CD4-positive, alpha-beta T cell treated with Interferon gamma for 1 hour (primary cell): Measurements from ENCODE around the gene XXYLT1.
A peak's percentile ranks its signal among the peaks of the same experiment; 100 is the strongest.

Source experiments
- DNase-seq: peaks from one replicate; pipeline ENCODE4 v3.0.0-alpha.2; 2020

XXYLT1 gene

GRCh38 chr3:195148549-195148948 is 122.4 kb downstream of the XXYLT1 start:
- DNase-seq, result no peak

GRCh38 chr3:195147649-195148080 is 123.3 kb downstream of the XXYLT1 start:
- DNase-seq, result peak; percentile 42

GRCh38 chr3:195146131-195146530 is 124.8 kb downstream of the XXYLT1 start:
- DNase-seq, result no peak

GRCh38 chr3:195145579-195145978 is 125.4 kb downstream of the XXYLT1 start:
- DNase-seq, result no peak

DNA sequence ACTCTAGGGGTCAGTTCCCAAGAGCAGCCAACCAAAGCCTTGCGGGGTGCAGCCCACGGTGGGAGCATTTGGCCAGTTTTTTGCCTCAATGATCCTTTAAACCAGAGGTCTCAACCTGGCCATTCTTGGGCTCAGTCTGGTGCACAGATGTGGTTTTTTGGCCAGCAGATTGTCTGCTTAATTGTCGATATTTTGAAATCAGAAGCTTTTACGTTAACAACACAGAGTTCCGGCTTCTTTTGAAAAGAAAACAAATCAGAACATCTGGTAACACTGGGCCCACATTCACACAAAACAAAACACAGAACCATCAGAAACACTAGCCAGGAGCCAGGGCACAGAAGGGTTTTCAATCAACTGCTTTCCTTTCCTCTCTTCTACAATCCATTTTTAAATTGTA is 127.7 kb downstream of the XXYLT1 start:
- DNase-seq, result no peak

GRCh38 chr3:195142519-195142918 is 128.4 kb downstream of the XXYLT1 start:
- DNase-seq, result no peak

DNA sequence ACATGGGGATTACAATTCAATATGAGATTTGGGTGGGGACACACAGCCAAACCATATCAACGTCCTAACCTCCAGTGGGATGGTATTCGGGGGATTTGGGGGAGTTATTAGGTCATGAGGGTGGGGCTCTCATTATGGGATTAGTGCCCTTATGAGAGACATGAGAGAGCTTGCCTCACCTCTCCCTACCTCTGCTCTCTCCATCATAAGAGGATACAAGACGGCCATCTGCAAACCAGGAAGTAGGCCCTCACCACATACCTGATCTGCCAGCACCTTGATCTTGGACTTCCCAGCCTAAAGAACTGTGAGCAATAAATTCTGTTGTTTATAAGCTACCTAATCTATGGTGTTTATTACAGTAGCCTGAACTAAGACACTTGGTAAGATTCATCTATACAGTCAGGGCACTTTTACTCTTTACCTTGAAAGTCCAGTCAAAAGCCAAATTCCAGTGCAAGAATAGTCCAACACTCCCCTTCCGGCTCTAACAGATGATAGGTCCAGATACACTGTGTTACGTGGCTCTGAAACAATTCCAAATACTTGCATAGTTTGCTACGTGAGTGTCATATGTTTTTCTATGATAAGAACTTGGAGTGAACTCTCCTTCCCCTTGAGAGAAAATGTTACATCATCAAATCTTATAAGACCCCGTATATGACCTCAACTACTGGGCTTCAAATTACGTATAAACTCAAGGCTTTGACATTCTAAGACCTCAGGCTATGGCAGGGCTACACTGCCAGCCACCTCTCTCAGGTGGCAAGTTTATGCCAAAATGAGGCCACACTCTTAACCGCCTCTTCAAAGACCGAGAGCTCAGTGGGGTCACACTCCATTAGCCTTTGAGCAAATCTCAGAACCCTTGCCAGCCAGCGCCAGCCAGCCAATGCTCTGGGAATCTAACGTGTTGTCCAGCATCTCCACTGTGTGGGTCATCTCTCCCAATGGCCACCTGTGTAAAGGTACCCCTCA is 129.9 kb downstream of the XXYLT1 start:
- DNase-seq, result no peak

GRCh38 chr3:195140410-195140809 is 130.5 kb downstream of the XXYLT1 start:
- DNase-seq, result no peak

DNA sequence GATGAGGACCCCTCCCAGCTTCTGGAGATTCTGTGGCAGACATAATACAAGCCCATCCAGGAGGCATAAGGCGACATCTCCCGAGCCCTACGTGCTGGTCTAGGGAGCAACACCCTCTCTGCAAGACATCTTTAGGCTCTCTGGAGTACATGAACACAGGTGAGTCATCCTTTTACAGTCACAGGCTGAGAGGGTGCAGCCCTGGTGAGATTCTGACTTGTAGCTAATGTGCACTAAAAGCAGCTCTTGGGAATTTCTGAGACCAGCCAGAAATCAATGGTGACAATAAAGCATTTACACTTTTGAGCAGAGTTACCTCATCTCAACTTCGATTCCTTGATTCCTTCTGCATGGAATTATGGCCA is 131.1 kb downstream of the XXYLT1 start:
- no peak for DNase-seq

DNA sequence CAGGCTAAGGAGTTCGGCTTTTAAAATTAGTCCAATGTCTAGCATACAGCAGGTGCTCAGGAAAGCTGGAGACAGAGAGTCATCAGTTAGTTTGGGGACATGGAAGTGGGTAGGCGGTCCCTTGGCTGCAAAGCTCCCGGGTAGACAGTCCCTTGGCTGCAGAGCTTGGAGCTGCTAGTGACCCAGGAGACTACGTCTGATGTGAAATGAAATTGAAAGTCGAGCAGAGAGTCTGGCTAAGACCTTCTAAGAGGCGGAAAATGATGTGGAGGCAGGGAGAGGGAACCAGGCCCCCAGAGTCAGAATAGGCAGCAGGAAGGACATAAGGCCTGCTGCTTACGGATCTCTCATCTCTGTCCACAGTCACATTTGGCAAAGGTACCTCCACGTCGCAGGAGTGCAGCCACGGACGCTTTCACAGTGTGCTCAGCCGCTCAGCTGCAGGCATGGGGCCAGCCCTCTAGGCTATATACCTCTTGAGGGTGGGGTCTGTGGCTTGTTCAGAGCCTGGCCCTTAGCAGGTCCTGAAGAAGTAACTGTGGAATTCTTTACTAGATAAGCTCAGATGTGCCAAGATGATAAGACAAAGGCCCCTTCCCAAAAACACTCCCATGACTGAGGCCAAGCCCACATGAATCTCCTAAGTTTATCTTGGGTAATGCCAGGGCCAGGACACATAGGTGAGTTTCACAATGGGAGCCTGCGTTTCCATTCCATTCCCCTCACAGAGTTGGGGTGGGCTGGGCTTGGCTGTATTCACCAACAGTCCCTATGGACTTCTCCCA is 131.7 kb downstream of the XXYLT1 start:
- DNase-seq, result no peak

GRCh38 chr3:195137638-195138588 is 133.0 kb downstream of the XXYLT1 start:
- DNase-seq, result no peak

- DNase-seq, result no peak
Measured at GRCh38 chr3:195135917-195136316, 135.0 kb downstream of the XXYLT1 start.

GRCh38 chr3:195134431-195134830 is 136.5 kb downstream of the XXYLT1 start:
- DNase-seq, result no peak

DNA sequence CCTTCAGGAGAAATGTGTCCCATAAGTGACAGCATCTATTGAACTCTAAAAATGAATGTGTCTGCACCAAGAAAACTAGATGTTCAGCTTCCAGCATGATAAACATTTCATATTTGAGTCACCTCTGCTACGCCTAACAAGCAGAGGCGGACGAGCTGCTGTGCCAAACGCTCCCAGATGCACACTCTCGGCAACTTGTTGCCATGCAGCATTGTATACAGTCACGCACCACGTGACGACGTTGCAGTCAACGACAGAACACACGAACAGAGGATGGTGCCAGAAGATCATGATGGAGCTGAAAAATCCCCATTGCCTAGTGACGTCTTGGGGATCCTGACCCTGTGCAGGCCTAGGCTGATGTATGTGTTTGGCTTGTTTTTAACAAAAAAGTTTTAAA is 137.5 kb downstream of the XXYLT1 start:
- DNase-seq, result peak; percentile 64

DNA sequence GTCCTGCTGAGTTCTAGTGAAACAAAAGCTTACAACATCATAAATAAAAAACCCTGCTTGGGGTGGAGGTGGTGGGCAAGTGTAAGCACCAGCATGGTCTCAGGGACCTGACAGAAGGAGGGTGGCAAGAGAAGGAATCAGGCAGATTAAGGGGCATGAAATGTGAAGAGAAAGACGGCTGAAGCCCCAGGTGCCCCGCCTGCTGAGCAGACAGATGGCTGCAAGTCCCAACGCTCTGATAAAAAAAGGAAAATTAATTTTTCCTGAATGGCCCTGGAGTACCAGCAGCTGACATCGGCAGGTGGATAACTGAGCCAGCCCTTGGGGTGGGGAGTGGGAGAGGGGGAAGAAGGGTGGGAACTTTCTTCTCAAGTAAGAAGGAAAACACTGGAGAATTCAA is 137.9 kb downstream of the XXYLT1 start:
- DNase-seq, result no peak

GRCh38 chr3:195131176-195131575 is 139.8 kb downstream of the XXYLT1 start:
- no peak for DNase-seq

DNA sequence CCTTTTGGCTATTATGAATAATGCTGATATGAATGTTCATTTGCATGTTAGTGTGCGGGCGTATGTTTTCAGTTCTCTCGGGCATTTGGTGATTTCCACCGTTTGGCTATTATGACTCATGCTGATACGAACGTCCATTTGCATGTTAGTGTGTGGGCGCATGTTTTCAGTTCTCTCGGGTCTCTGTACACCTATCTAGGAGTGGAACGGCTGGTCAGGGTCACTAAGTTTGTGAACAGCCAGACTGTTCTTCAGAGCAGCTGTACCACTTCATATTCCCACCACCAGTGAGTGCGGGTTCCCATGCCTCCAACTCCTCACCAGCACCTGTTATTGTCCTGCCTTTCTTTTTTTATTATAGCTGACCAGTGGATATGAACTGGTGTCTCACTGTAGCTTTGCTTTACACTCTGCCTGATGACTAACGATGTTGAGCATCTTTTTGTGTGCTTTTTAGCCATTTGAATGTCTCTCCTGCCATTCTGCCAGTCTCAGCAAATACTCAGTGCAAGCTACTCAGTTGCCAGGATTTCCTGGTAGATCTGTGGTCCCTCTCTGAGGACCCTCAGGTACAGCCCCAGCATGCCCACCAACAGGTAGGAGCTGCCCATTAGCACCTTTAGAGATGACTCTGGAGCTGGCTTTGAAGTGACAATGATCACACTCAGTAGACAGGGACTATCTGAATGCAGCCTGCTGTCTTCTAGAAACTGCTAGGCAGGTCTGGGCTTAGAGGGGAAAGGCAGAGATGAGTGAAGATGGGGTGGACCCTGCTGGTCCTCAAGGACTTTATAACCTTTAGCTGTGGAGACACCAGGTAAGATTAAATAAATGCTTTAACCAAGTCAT is 141.1 kb downstream of the XXYLT1 start:
- peak; percentile 40 for DNase-seq

DNA sequence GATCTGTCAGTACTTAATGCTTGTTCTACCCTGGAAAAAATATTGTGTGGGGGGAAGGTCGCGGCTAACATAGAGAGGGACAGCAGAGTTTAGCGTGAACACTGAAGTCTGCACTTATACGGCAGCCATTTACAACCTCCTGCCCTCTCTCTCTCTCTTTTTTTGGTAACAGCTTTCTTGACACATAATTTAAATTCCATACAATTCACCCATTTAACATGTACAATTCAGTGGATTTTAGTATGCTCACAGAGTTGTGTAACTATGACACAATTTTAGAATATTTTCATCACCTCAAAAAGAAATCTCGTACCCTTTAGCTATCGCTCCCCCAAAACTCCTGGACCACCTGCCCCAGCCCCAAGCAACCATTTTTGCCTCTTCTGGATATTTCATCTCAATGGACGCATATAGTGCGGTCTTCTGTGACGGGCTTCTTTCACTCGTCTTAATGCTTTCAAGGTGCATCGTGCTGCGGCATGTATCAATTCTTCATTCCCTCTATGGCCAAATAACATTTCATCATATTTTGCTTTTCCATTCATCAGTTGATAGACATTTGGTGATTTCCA is 141.8 kb downstream of the XXYLT1 start:
- DNase-seq, result no peak

GRCh38 chr3:195128255-195129071 is 142.5 kb downstream of the XXYLT1 start:
- DNase-seq, result no peak

DNA sequence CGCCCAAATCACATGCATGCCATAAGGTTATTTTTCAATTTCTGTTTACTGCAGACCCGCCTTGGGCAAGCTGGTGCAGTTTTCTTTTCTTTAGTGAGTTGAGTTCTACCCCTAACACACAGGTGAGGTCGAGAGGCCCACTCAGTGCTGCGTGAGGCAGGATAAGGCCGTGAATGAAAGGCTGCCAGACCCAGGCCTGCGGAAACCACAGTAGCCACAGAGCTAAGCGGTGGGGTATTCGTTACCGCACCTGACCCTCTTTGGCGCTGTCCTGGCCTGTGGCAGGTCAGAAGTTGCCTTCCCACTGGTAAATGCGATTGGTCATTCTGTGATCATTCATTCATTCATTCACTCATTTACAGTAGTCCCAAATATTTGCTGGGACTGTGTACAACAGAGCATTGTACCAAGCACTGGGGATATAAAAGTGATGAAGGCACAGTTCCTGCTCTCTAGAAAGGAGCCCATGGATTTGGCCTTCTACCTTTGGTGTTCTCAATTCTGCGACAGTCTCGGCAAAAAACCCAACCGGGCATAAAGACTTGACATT is 144.8 kb downstream of the XXYLT1 start:
- DNase-seq, result no peak
